Tibial nerve (tissue), 4 donors: ENCODE measurements around the gene CORO2A. TPM values are rescaled to one million over a fixed set of nuclear protein-coding genes. Genes with fewer than 3 reads are reported as not detected.
"Not testable (repeated sequence)": the region's sequence is repeated elsewhere in the genome, so short reads cannot be mapped to it uniquely, and the experiment has no call there.

Source experiments
- DNase-seq, 2 donors: peaks; one replicate each; pipeline ENCODE4 v3.0.0-alpha.2; 2019; ENCODE audit warnings: low spot score in 2 of 2
- H3K27ac ChIP-seq, 4 donors: fragments of 200-600 bp; sonication (generic) in 3 of 4; one replicate each; pipeline ENCODE4 v1.5.1; 2017 to 2019; ENCODE audit warnings: mild to moderate bottlenecking in 1 of 4
- H3K27me3 ChIP-seq, 2 donors: fragments of 200-600 bp; sonication (generic) in 1 of 2; one replicate each; pipeline versions ENCODE4 v1.5.1 to v1.6.0; 2017 to 2019
- H3K36me3 ChIP-seq, 3 donors: fragments of 200-600 bp; sonication (generic); one replicate each; pipeline ENCODE4 v1.5.1; 2018 to 2019
- H3K4me1 ChIP-seq, 4 donors: fragments of 200-600 bp; sonication (generic) in 3 of 4; one replicate each; pipeline ENCODE4 v1.5.1; 2017 to 2019
- H3K4me3 ChIP-seq, 4 donors: fragments of 200-600 bp; sonication (generic) in 3 of 4; one replicate each; pipeline ENCODE4 v1.5.1; 2017 to 2019; ENCODE audit warnings: mild to moderate bottlenecking in 1 of 4, moderate library complexity in 1 of 4
- H3K9me3 ChIP-seq, 4 donors: fragments of 200-600 bp; sonication (generic) in 3 of 4; one replicate each; pipeline ENCODE4 v1.5.1; 2017 to 2019
- EP300 ChIP-seq, 2 donors: sonication (generic); formaldehyde crosslinking; IDR thresholded peaks; one replicate each; pipeline ENCODE4 v1.6.1; 2017; ENCODE audit warnings: antibody characterized with exemption in 2 of 2, mild to moderate bottlenecking in 1 of 2
- POLR2A ChIP-seq, 2 donors: fragments of 450-650 bp; IDR thresholded peaks; one replicate each; pipeline ENCODE4 v1.6.1; 2017; ENCODE audit warnings: antibody characterized with exemption in 2 of 2, mild to moderate bottlenecking in 2 of 2, moderate library complexity in 2 of 2
- WGBS, 2 donors: methylation state at CpG; one replicate each; pipeline ENCODE4 v1.1.5; 2018; 5-methylcytosine and 5-hydroxymethylcytosine counted together
- total RNA-seq, 4 donors: library from RNA; depleted of rRNA; stranded (reverse); fragments of >200 nt; gene quantifications; one replicate each; pipeline ENCODE4 v1.1.0, GENCODE V29; 2016
- TF ChIP-seq, protein P1 (sequence below), 5 experiments: fragments of 200-600 bp in 3 of 5; fragments of 450-650 bp in 2 of 5; sonication (generic) in 3 of 5; IDR thresholded peaks; one replicate each; pipeline ENCODE4 v1.5.1; 2016 to 2019; ENCODE audit warnings: antibody characterized with exemption in 5 of 5, mild to moderate bottlenecking in 3 of 5, moderate library complexity in 2 of 5

Gene CORO2A
- total RNA-seq, 4 donors from 2014 or later = 1.9 to 3.3 (median 3.2) TPM

GRCh38 chr9:98083061-98083501 is 109.4 kb downstream of the CORO2A start:
- H3K4me1 ChIP-seq = peaks cover 0 to 21% (median 2%) of the 10 kb centered on the region in 4 donors
- H3K27ac ChIP-seq = peak overlapping the region in 1 of 4 donors; percentile 20
- WGBS, 2 donors = 83 to 95% methylated on average over 2 of the region's 2 CpGs
- no peaks in the 10 kb centered on the region for H3K9me3 ChIP-seq
- DNase-seq = no peak
- H3K36me3 ChIP-seq = peaks cover 0 to 75% (median 11%) of the 10 kb centered on the region in 3 donors
- no peak overlapping the region for H3K4me3 ChIP-seq
- TF ChIP-seq, protein P1, sequence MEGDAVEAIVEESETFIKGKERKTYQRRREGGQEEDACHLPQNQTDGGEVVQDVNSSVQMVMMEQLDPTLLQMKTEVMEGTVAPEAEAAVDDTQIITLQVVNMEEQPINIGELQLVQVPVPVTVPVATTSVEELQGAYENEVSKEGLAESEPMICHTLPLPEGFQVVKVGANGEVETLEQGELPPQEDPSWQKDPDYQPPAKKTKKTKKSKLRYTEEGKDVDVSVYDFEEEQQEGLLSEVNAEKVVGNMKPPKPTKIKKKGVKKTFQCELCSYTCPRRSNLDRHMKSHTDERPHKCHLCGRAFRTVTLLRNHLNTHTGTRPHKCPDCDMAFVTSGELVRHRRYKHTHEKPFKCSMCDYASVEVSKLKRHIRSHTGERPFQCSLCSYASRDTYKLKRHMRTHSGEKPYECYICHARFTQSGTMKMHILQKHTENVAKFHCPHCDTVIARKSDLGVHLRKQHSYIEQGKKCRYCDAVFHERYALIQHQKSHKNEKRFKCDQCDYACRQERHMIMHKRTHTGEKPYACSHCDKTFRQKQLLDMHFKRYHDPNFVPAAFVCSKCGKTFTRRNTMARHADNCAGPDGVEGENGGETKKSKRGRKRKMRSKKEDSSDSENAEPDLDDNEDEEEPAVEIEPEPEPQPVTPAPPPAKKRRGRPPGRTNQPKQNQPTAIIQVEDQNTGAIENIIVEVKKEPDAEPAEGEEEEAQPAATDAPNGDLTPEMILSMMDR (IDR thresholded peaks at IDR 0.05) = no peak
- TF ChIP-seq EP300 (IDR thresholded peaks at IDR 0.05) = peak in 1 of 2 donors; percentile 7
- no peaks in the 10 kb centered on the region for H3K27me3 ChIP-seq

GRCh38 chr9:98081477-98082219 is 110.8 kb downstream of the CORO2A start:
- peak overlapping the region in 2 of 4 donors; percentile 38 to 56 for H3K27ac ChIP-seq
- TF ChIP-seq POLR2A (IDR thresholded peaks at IDR 0.05) = no peak
- peak in 1 of 2 donors; percentile 25 for TF ChIP-seq EP300 (IDR thresholded peaks at IDR 0.05)
- H3K27me3 ChIP-seq = no peaks in the 10 kb centered on the region
- peaks cover 0 to 82% (median 11%) of the 10 kb centered on the region in 3 donors for H3K36me3 ChIP-seq
- no peak for DNase-seq
- 74% methylated on average over 5 to 6 of the region's 6 CpGs for WGBS, 2 donors
- H3K4me3 ChIP-seq = no peak overlapping the region
- peaks cover 0 to 10% (median 0%) of the 10 kb centered on the region in 4 donors for H3K4me1 ChIP-seq
- no peaks in the 10 kb centered on the region for H3K9me3 ChIP-seq

DNA sequence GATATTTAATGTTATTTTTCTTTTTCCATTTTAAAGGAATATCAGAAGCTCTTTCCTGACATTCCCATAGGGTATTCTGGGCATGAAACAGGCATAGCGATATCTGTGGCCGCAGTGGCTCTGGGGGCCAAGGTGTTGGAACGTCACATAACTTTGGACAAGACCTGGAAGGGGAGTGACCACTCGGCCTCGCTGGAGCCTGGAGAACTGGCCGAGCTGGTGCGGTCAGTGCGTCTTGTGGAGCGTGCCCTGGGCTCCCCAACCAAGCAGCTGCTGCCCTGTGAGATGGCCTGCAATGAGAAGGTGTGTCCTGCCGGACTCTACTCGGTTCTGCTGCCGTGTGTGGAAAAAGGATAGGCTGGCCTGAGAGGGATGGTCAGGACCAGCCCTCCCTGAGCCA is 111.7 kb downstream of the CORO2A start:
- no peak for DNase-seq
- WGBS, 2 donors = 89 to 94% methylated on average over 12 of the region's 12 CpGs
- H3K4me3 ChIP-seq = no peak overlapping the region
- H3K4me1 ChIP-seq = peaks cover 0 to 15% (median 0%) of the 10 kb centered on the region in 4 donors
- no peaks in the 10 kb centered on the region for H3K27me3 ChIP-seq
- TF ChIP-seq, protein P1 (IDR thresholded peaks at IDR 0.05) = no peak
- TF ChIP-seq EP300 (IDR thresholded peaks at IDR 0.05) = no peak
- H3K9me3 ChIP-seq = no peaks in the 10 kb centered on the region
- peaks cover 0 to 81% (median 11%) of the 10 kb centered on the region in 3 donors for H3K36me3 ChIP-seq
- peak overlapping the region in 1 of 4 donors; percentile 56 for H3K27ac ChIP-seq

- Histone ChIP-seq H3K9me3 (no peaks in the 10 kb centered on the region), H3K27ac (no peak overlapping the region), H3K27me3 (no peaks in the 10 kb centered on the region), H3K4me3 (no peak overlapping the region), H3K4me1 (peaks cover 0 to 19% (median 0%) of the 10 kb centered on the region in 4 donors), H3K36me3 (peaks cover 0 to 77% (median 11%) of the 10 kb centered on the region in 3 donors)
- no peak for DNase-seq
- TF ChIP-seq EP300 (IDR thresholded peaks at IDR 0.05) (no peak), POLR2A (IDR thresholded peaks at IDR 0.05) (no peak)
- TF ChIP-seq, protein P1 (IDR thresholded peaks at IDR 0.05) = no peak
- WGBS, 2 donors = 95 to 97% methylated on average over 1 of the region's 1 CpG
These were observed 112.1 kb downstream of the CORO2A start for GRCh38 chr9:98080326-98080725.

- Histone ChIP-seq H3K4me1 (peaks cover 0 to 32% (median 7%) of the 10 kb centered on the region in 4 donors), H3K27me3 (no peaks in the 10 kb centered on the region), H3K9me3 (no peaks in the 10 kb centered on the region), H3K27ac (no peak overlapping the region), H3K36me3 (peaks cover 0 to 62% (median 11%) of the 10 kb centered on the region in 3 donors), H3K4me3 (no peak overlapping the region)
- TF ChIP-seq, protein P1 (IDR thresholded peaks at IDR 0.05) = no peak
- TF ChIP-seq EP300 (IDR thresholded peaks at IDR 0.05) = no peak
- TF ChIP-seq POLR2A (IDR thresholded peaks at IDR 0.05) = no peak
- no peak for DNase-seq
- WGBS, 2 donors = 86% methylated on average over 5 of the region's 5 CpGs
These were observed 113.5 kb downstream of the CORO2A start for GRCh38 chr9:98078895-98079294.

GRCh38 chr9:98076514-98076890 is 115.9 kb downstream of the CORO2A start:
- WGBS, 2 donors = 86 to 88% methylated on average over 8 of the region's 8 CpGs
- Histone ChIP-seq H3K27ac (peak overlapping the region in 1 of 4 donors; percentile 67), H3K4me1 (peaks cover 0 to 24% (median 7%) of the 10 kb centered on the region in 4 donors), H3K36me3 (peaks cover 0 to 48% (median 10%) of the 10 kb centered on the region in 3 donors)
- not testable (repeated sequence) for H3K9me3 ChIP-seq, DNase-seq, H3K27me3 ChIP-seq, H3K4me3 ChIP-seq
